AG04450 (cell line): ENCODE measurements around the gene ZC3H4. TPM values are rescaled to one million over a fixed set of nuclear protein-coding genes. Genes with fewer than 3 reads are reported as not detected.
A peak's percentile ranks its signal among the peaks of the same experiment; 100 is the strongest.

Source experiments
- CTCF ChIA-PET: fragments of 300-600, 350-600 bp; formaldehyde crosslinking; extraction: SDS; loops from one replicate; lab custom pipeline; 2022; ENCODE audit warnings: antibody characterized with exemption, inconsistent platforms; lab: Charles Lee
- POLR2A ChIA-PET: fragments of 350-600 bp; formaldehyde crosslinking; extraction: SDS; loops from one replicate; lab custom pipeline; 2021; ENCODE audit warnings: antibody characterized with exemption, inconsistent platforms; lab: Yijun Ruan, JAX
- DNase-seq: peaks from one replicate; pipeline ENCODE4 v3.0.0-alpha.2; 2011; ENCODE audit warnings: low read depth, low spot score
- H3K27ac ChIP-seq: one replicate; pipeline ENCODE4 v1.5.1; 2012; ENCODE audit warnings: low read depth, low read length, control low read depth
- H3K27me3 ChIP-seq: one replicate; pipeline ENCODE4 v1.6.0; 2012; ENCODE audit warnings: low read length; ENCODE audit not compliant: control insufficient read depth, insufficient read depth
- H3K4me3 ChIP-seq: 2 replicates; pipeline ENCODE4 v1.5.1; 2011; ENCODE audit warnings: mild to moderate bottlenecking, low read depth, low read length, control low read depth
- H3K9me3 ChIP-seq: 2 replicates; pipeline ENCODE4 v1.5.1; 2012; ENCODE audit warnings: low read length; ENCODE audit not compliant: control insufficient read depth, insufficient read depth
- polyA plus RNA-seq: library from polyadenylated mRNA; depleted of rRNA; stranded (reverse); fragments of >200 nt; gene quantifications from 2 replicates; pipeline ENCODE4 v1.2.3, GENCODE V29; 2011
- TF ChIP-seq, protein P1 (sequence below): IDR thresholded peaks from 2 replicates; pipeline ENCODE4 v1.5.1; 2011; ENCODE audit warnings: low read depth, low read length, control low read depth, inconsistent platforms

The ZC3H4 gene
- polyA plus RNA-seq, 1 experiment, result 4.9 TPM

- no peak overlapping the region for H3K4me3 ChIP-seq
- H3K27ac ChIP-seq, result no peak overlapping the region
- H3K27me3 ChIP-seq, result peaks cover 58% of the 10 kb centered on the region
- no peak for DNase-seq
- no peaks in the 10 kb centered on the region; the same call in 1 of the 2 replicates for H3K9me3 ChIP-seq
- ChIA-PET CTCF (interaction anchor here (3.1 kb wide), 1 partner anchor 9 kb away, joined by 23 read pairs; no protein-coding TSS in a partner anchor), POLR2A (interaction anchor here (0.6 kb wide), 1 partner anchor 182 kb away, joined by 8 read pairs; no protein-coding TSS in a partner anchor)
- TF ChIP-seq, protein P1, sequence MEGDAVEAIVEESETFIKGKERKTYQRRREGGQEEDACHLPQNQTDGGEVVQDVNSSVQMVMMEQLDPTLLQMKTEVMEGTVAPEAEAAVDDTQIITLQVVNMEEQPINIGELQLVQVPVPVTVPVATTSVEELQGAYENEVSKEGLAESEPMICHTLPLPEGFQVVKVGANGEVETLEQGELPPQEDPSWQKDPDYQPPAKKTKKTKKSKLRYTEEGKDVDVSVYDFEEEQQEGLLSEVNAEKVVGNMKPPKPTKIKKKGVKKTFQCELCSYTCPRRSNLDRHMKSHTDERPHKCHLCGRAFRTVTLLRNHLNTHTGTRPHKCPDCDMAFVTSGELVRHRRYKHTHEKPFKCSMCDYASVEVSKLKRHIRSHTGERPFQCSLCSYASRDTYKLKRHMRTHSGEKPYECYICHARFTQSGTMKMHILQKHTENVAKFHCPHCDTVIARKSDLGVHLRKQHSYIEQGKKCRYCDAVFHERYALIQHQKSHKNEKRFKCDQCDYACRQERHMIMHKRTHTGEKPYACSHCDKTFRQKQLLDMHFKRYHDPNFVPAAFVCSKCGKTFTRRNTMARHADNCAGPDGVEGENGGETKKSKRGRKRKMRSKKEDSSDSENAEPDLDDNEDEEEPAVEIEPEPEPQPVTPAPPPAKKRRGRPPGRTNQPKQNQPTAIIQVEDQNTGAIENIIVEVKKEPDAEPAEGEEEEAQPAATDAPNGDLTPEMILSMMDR, result no peak
Observed at GRCh38 chr19:47022541-47023447, 90.8 kb downstream of the ZC3H4 start.

DNA sequence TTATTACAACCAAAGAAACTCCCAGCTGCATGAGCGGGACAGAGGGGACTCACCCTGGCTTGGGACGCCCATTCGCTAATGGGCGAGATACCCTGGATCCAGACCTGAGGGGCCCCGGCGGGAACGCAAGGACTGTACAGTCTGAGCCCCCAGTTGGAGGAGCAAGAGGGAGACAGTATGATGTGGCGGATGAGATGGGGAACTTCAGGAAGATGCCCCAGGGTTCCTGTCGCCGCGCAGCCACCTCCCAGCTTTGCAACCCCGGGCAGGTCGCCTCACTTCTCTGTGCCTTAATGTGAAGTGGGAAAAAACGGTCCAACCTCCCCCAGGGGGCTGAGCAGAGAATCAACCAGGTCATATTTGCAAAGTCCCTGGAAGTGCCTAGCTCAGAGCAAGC lies 91.4 kb downstream of the ZC3H4 start:
- Histone ChIP-seq H3K9me3 (no peaks in the 10 kb centered on the region; the same call in 1 of the 2 replicates), H3K27me3 (peaks cover 56% of the 10 kb centered on the region), H3K4me3 (no peak overlapping the region), H3K27ac (no peak overlapping the region)
- TF ChIP-seq, protein P1, result no peak
- CTCF ChIA-PET, result interaction anchor here (3.1 kb wide), 1 partner anchor 9 kb away, joined by 23 read pairs; no protein-coding TSS in a partner anchor
- POLR2A ChIA-PET, result interaction anchor here (0.6 kb wide), 1 partner anchor 182 kb away, joined by 8 read pairs; no protein-coding TSS in a partner anchor
- no peak for DNase-seq

GRCh38 chr19:47021536-47022139 lies 91.9 kb downstream of the ZC3H4 start:
- Histone ChIP-seq H3K9me3 (no peaks in the 10 kb centered on the region), H3K4me3 (no peak overlapping the region; the same call in 1 of the 2 replicates), H3K27me3 (peaks cover 52% of the 10 kb centered on the region), H3K27ac (no peak overlapping the region)
- TF ChIP-seq, protein P1, result no peak
- ChIA-PET POLR2A (interaction anchor here (0.6 kb wide), 1 partner anchor 181 kb away, joined by 8 read pairs; no protein-coding TSS in a partner anchor), CTCF (interaction anchor here (1.0 to 3.1 kb wide), 2 partner anchors 8 to 9 kb away, joined by 4 to 23 read pairs; no protein-coding TSS in a partner anchor)
- DNase-seq, result no peak

- Histone ChIP-seq H3K4me3 (peak overlapping the region; percentile 39), H3K27me3 (peaks cover 52% of the 10 kb centered on the region), H3K27ac (no peak overlapping the region), H3K9me3 (no peaks in the 10 kb centered on the region)
- no peak for DNase-seq
- CTCF ChIA-PET, result interaction anchor here (1.0 kb wide), 1 partner anchor 8 kb away, joined by 4 read pairs; no protein-coding TSS in a partner anchor
- POLR2A ChIA-PET, result no interaction called here
- TF ChIP-seq, protein P1, result no peak
Observed at GRCh38 chr19:47020992-47021496, 92.5 kb downstream of the ZC3H4 start.
